Kidney epithelial cell (primary cell): ENCODE results near the gene FBN1. TPM values are rescaled to one million over a fixed set of nuclear protein-coding genes. Genes with fewer than 3 reads are reported as not detected.

Experiments
- DNase-seq: peaks from one replicate; pipeline ENCODE4 v3.0.0-alpha.2; 2010; ENCODE audit warnings: low read depth
- H3K27me3 ChIP-seq: 2 replicates; pipeline ENCODE4 v1.6.0; 2011; ENCODE audit warnings: low read length; ENCODE audit not compliant: control insufficient read depth, insufficient read depth
- H3K36me3 ChIP-seq: 2 replicates; pipeline ENCODE4 v1.5.1; 2011; ENCODE audit warnings: low read length; ENCODE audit not compliant: control insufficient read depth, insufficient read depth
- H3K4me3 ChIP-seq: 2 replicates; pipeline ENCODE4 v1.5.1; 2011; ENCODE audit warnings: low read depth, mild to moderate bottlenecking, control low read depth, low read length
- total RNA-seq: library from RNA; depleted of rRNA; stranded (reverse); fragments of >200 nt; gene quantifications from 2 replicates; pipeline ENCODE4 v1.2.3, GENCODE V29; 2015
- TF ChIP-seq, protein P1 (sequence below): IDR thresholded peaks from 2 replicates; pipeline ENCODE4 v1.5.1; 2011; ENCODE audit warnings: mild to moderate bottlenecking, moderate library complexity, low read length, control low read depth, inconsistent platforms; ENCODE audit not compliant: insufficient read depth, poor library complexity, severe bottlenecking

Gene FBN1
- total RNA-seq, 1 donor from 2014 or later, result 35.9 TPM

DNA sequence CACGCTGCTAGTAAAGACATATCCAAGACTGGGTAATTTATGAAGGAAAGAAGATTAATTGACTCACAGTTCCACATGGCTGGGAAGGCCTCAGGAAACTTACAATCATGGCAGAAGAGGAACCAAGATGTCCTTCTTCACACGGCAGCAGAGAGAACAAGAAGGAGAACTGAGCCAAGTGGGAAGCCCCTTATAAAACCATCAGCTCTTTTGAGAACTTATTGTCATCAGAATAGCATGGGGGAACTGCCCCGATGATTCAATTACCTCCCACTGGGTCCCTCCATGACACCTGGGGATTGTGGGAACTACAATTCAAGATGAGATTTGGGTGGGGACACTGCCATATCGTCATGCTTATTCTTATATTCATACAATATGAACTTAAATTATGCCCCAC lies 265.3 kb downstream of the FBN1 start:
- TF ChIP-seq, protein P1, sequence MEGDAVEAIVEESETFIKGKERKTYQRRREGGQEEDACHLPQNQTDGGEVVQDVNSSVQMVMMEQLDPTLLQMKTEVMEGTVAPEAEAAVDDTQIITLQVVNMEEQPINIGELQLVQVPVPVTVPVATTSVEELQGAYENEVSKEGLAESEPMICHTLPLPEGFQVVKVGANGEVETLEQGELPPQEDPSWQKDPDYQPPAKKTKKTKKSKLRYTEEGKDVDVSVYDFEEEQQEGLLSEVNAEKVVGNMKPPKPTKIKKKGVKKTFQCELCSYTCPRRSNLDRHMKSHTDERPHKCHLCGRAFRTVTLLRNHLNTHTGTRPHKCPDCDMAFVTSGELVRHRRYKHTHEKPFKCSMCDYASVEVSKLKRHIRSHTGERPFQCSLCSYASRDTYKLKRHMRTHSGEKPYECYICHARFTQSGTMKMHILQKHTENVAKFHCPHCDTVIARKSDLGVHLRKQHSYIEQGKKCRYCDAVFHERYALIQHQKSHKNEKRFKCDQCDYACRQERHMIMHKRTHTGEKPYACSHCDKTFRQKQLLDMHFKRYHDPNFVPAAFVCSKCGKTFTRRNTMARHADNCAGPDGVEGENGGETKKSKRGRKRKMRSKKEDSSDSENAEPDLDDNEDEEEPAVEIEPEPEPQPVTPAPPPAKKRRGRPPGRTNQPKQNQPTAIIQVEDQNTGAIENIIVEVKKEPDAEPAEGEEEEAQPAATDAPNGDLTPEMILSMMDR, result no peak
- H3K27me3 ChIP-seq, result no peaks in the 10 kb centered on the region
- H3K4me3 ChIP-seq, result no peak overlapping the region
- no peaks in the 10 kb centered on the region for H3K36me3 ChIP-seq
- DNase-seq, result no peak

DNA sequence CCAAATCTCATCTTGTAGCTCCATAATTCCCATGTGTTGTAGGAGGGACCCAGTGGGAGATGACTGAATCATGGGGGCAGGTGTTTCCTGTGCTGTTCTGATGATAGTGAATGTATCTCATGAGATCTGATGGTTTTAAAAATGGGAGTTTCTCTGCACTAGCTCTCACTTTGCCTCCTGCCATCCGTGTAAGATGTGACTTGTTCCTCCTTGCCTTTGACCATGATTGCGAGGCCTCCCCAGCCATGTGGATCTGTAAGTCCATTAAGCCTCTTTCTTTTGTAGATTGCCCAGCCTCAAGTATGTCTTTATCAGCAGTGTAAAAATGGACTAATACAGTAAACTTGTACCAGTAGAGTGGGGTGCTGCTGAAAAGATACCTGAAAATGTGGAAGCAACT lies 269.7 kb downstream of the FBN1 start:
- no peak overlapping the region for H3K4me3 ChIP-seq
- TF ChIP-seq, protein P1, result no peak
- H3K27me3 ChIP-seq, result no peaks in the 10 kb centered on the region
- H3K36me3 ChIP-seq, result no peaks in the 10 kb centered on the region
- DNase-seq, result no peak

GRCh38 chr15:48374472-48374871 lies 271.0 kb downstream of the FBN1 start:
- TF ChIP-seq, protein P1, result no peak
- DNase-seq, result no peak
- no peaks in the 10 kb centered on the region for H3K36me3 ChIP-seq
- no peaks in the 10 kb centered on the region for H3K27me3 ChIP-seq
- H3K4me3 ChIP-seq, result no peak overlapping the region

DNA sequence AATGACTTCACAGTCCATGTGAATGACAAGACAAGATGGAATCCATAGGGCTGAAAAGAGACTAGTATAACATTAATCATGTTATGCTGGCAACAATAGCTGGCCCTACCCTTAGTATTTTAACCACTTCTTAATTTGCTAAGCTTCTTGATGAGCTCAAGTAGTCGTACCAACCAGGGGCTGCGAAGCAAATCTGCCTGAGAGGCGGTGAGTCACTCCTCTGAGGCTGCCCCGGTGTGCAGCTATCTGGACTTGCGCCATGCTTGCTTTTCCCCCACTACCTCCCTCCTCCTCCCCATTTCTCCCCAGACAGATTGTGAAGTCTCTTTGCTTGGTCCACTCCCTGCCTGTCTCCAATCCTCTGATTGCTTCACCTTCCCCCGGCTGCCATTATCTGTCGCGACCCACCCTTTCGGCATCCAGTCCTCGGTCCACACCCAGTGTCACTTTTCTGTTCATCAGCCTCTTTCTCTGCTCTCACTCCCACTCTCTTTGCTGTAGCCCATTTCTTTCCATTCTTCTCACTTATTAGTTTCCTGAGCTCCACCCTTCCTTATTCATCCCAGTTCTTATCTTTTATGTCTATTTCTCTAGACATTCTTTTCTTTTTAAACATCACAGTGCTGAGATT lies 271.6 kb downstream of the FBN1 start:
- peak; percentile 42 for DNase-seq
- no peak overlapping the region for H3K4me3 ChIP-seq
- H3K36me3 ChIP-seq, result no peaks in the 10 kb centered on the region

DNA sequence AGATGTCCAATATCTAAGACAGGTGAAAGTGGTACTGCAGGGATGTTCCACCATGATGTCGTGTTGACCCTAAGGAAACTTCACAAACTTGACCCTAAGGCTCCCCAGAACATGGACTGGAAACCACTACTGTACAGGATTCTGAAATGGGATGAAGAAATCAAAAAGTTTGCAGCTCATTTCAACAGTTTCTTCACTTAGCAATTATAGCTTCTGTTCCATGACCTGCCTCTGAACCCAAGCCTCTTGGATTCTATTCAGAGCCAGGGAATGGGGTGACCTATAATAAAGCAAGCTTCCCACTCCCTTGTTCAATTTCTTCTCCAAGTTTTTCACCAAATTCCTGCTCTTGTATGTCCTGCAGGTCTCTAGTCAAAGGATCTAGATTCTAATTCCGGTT lies 273.5 kb downstream of the FBN1 start:
- no peaks in the 10 kb centered on the region for H3K36me3 ChIP-seq
- TF ChIP-seq, protein P1, result no peak
- H3K4me3 ChIP-seq, result no peak overlapping the region
- H3K27me3 ChIP-seq, result no peaks in the 10 kb centered on the region
- DNase-seq, result no peak

More for the DNA sequence above, 271.6 kb downstream of the FBN1 start:
- no peaks in the 10 kb centered on the region for H3K27me3 ChIP-seq
- TF ChIP-seq, protein P1, result no peak

DNA sequence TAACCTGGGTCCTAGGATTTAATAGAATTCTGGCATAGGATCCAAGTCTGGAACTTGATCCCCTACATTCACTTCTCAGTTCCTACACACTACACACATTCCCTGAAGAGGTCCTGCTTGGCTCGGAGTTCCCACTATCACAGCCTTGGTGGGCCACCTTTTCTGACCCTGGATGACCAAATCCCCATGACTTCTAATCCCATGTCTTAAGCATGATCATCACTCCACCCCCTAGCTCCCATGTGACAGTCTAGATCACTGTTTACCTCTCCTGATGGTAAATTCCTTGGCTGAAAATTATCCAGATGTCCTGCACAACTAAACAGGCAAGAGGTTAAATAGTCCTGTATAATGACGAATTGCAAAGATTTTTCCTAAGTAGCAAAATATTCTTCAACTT lies 274.0 kb downstream of the FBN1 start:
- TF ChIP-seq, protein P1, result no peak
- Histone ChIP-seq H3K27me3 (no peaks in the 10 kb centered on the region), H3K36me3 (no peaks in the 10 kb centered on the region), H3K4me3 (no peak overlapping the region)
- DNase-seq, result no peak
